ENCODE results near the gene CAPRIN1. TPM values are rescaled to one million over a fixed set of nuclear protein-coding genes. Genes with fewer than 3 reads are reported as not detected.

CAPRIN1 gene
- total and polyA plus RNA-seq, 2 experiments from 2014 or later, result 127 to 176 TPM

DNA sequence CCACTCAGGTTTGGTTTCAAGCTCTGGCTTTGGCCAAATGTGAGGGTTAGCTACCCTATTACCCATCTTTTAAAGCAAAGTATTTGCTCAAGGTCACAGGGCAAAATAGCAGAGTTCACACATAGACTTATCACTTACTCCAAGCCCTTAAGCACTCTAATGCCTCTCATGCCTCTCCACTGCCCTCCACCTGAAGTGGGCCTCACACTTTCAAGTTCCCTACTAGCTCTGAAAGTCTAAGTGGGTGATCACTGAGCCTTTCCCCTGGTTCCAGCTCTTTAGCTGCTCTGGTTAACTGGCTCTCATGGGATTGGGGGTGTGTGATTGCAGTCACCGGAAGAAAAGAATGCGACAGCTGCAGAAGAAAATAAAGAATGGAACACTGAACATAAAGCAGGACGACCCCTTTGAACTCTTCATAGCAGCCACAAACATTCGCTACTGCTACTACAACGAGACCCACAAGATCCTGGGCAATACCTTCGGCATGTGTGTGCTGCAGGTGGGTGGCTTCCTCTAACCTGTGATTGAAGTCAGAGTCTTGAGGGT, 60.3 kb downstream of the CAPRIN1 start:
- WGBS, 2 experiments (ENCODE audit: low coverage in 1 of 2, low lambda C conversion rate in 2 of 2, missing lambda C conversion rate in 2 of 2), result 93 to 98% methylated on average over 6 of the region's 6 CpGs
- DNase-seq, result no peak
- H3K9me2 ChIP-seq (ENCODE audit: insufficient read depth), result no peaks in the 10 kb centered on the region

DNA sequence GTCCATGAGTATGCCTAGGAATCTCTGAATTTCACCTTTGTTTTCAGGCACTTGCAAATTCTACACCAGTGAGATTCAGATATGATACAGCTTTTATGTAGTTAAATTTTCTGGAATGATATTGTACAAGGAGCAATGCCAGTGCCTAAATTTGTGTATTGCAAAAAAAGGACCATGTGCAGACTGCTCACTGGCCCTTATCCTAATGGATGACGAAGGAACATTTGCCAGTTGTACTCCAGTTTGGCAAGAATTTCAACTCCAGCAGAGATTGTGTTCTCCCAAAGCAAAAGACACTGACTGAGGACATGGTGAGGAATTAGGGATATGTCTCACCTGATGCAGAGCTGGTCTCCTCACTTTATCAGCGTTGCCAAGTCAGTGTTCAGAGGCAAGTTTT, 62.5 kb downstream of the CAPRIN1 start:
- no peak overlapping the region for H2AFZ ChIP-seq
- TF ChIP-seq EZH2 (IDR thresholded peaks at IDR 0.05; ENCODE audit: insufficient read depth, poor library complexity, severe bottlenecking), result no peak
- no peak for TF ChIP-seq EZH2phosphoT487 (IDR thresholded peaks at IDR 0.05; ENCODE audit: insufficient read depth, low read depth)
- H3K9me2 ChIP-seq (ENCODE audit: insufficient read depth), result no peaks in the 10 kb centered on the region
- no peak overlapping the region for H3K4me3 ChIP-seq
- WGBS, 2 experiments (ENCODE audit: low coverage in 1 of 2, low lambda C conversion rate in 2 of 2, missing lambda C conversion rate in 2 of 2), result 96 to 100% methylated on average over 2 of the region's 2 CpGs
- peaks cover 80% of the 10 kb centered on the region for H3K36me3 ChIP-seq (ENCODE audit: low read depth)
- DNase-seq, result no peak
- no peak overlapping the region for H3K27ac ChIP-seq
- H4K20me1 ChIP-seq (ENCODE audit: insufficient read depth), result no peaks in the 10 kb centered on the region
- no peaks in the 10 kb centered on the region for H3K27me3 ChIP-seq (replicated peaks; ENCODE audit: insufficient read depth)
- in situ Hi-C loops (cut with MboI), result no loop called here
- peaks cover 25% of the 10 kb centered on the region for H3K79me2 ChIP-seq (ENCODE audit: insufficient read depth)
- no peaks in the 10 kb centered on the region for H3K4me1 ChIP-seq (ENCODE audit: insufficient read depth)
- H3K9ac ChIP-seq, result no peak overlapping the region
- H3K4me2 ChIP-seq (ENCODE audit: unreplicated experiment), result no peak overlapping the region
- no peaks in the 10 kb centered on the region for H3F3A ChIP-seq (ENCODE audit: insufficient read depth)
- H3K9me3 ChIP-seq (ENCODE audit: low read depth), result no peaks in the 10 kb centered on the region

More for the DNA sequence above, 60.3 kb downstream of the CAPRIN1 start:
- Histone ChIP-seq H3K27me3 (replicated peaks; ENCODE audit: insufficient read depth) (no peaks in the 10 kb centered on the region), H3K4me1 (ENCODE audit: insufficient read depth) (0 out of 2 replicates have a peak, but pooled peaks cover 7% of the 10 kb centered on the region), H3K9ac (no peak overlapping the region), H3K4me3 (no peak overlapping the region), H3K27ac (no peak overlapping the region), H2AFZ (no peak overlapping the region), H4K20me1 (ENCODE audit: insufficient read depth) (no peaks in the 10 kb centered on the region), H3K4me2 (ENCODE audit: unreplicated experiment) (no peak overlapping the region), H3F3A (ENCODE audit: insufficient read depth) (no peaks in the 10 kb centered on the region), H3K9me3 (ENCODE audit: low read depth) (no peaks in the 10 kb centered on the region), H3K36me3 (ENCODE audit: low read depth) (peaks cover 64% of the 10 kb centered on the region), H3K79me2 (ENCODE audit: insufficient read depth) (peaks cover 47% of the 10 kb centered on the region)
- no peak for TF ChIP-seq EZH2 (IDR thresholded peaks at IDR 0.05; ENCODE audit: insufficient read depth, poor library complexity, severe bottlenecking)
- no peak for TF ChIP-seq EZH2phosphoT487 (IDR thresholded peaks at IDR 0.05; ENCODE audit: insufficient read depth, low read depth)
- in situ Hi-C loops (cut with MboI), result no loop called here

- DNase-seq, result no peak
- Histone ChIP-seq H3K4me2 (ENCODE audit: unreplicated experiment) (no peak overlapping the region), H3K27ac (no peak overlapping the region), H3F3A (ENCODE audit: insufficient read depth) (no peaks in the 10 kb centered on the region), H3K9me3 (ENCODE audit: low read depth) (no peaks in the 10 kb centered on the region), H4K20me1 (ENCODE audit: insufficient read depth) (no peaks in the 10 kb centered on the region), H3K9ac (no peak overlapping the region), H3K79me2 (ENCODE audit: insufficient read depth) (peaks cover 20% of the 10 kb centered on the region), H3K4me1 (ENCODE audit: insufficient read depth) (no peaks in the 10 kb centered on the region), H3K27me3 (replicated peaks; ENCODE audit: insufficient read depth) (no peaks in the 10 kb centered on the region), H3K36me3 (ENCODE audit: low read depth) (peaks cover 79% of the 10 kb centered on the region), H3K9me2 (ENCODE audit: insufficient read depth) (no peaks in the 10 kb centered on the region), H3K4me3 (no peak overlapping the region), H2AFZ (no peak overlapping the region)
- WGBS, 2 experiments (ENCODE audit: low coverage in 1 of 2, low lambda C conversion rate in 2 of 2, missing lambda C conversion rate in 2 of 2), result 97 to 98% methylated on average over 5 of the region's 5 CpGs
- in situ Hi-C loops (cut with MboI), result no loop called here
- TF ChIP-seq EZH2 (IDR thresholded peaks at IDR 0.05; ENCODE audit: insufficient read depth, poor library complexity, severe bottlenecking) (no peak), EZH2phosphoT487 (IDR thresholded peaks at IDR 0.05; ENCODE audit: insufficient read depth, low read depth) (no peak)
These were observed 62.9 kb downstream of the CAPRIN1 start for GRCh38 chr11:34114471-34114870.

GRCh38 chr11:34120651-34121050, 69.1 kb downstream of the CAPRIN1 start:
- Histone ChIP-seq H3K9me3 (ENCODE audit: low read depth) (no peaks in the 10 kb centered on the region), H2AFZ (no peak overlapping the region), H3K9me2 (ENCODE audit: insufficient read depth) (no peaks in the 10 kb centered on the region), H3K4me2 (ENCODE audit: unreplicated experiment) (no peak overlapping the region), H3K79me2 (ENCODE audit: insufficient read depth) (no peaks in the 10 kb centered on the region; the same call in 1 of the 2 replicates), H3F3A (ENCODE audit: insufficient read depth) (no peaks in the 10 kb centered on the region), H3K27me3 (replicated peaks; ENCODE audit: insufficient read depth) (no peaks in the 10 kb centered on the region), H3K9ac (no peak overlapping the region), H4K20me1 (ENCODE audit: insufficient read depth) (no peaks in the 10 kb centered on the region), H3K27ac (no peak overlapping the region), H3K36me3 (ENCODE audit: low read depth) (peaks cover 65% of the 10 kb centered on the region; the same call in 1 of the 2 replicates), H3K4me1 (ENCODE audit: insufficient read depth) (no peaks in the 10 kb centered on the region), H3K4me3 (no peak overlapping the region)
- WGBS, 2 experiments (ENCODE audit: low coverage in 1 of 2, low lambda C conversion rate in 2 of 2, missing lambda C conversion rate in 2 of 2), result 93 to 98% methylated on average over 4 of the region's 4 CpGs
- DNase-seq, result no peak
- in situ Hi-C loops (cut with MboI), result no loop called here
- TF ChIP-seq EZH2 (IDR thresholded peaks at IDR 0.05; ENCODE audit: insufficient read depth, poor library complexity, severe bottlenecking) (no peak), EZH2phosphoT487 (IDR thresholded peaks at IDR 0.05; ENCODE audit: insufficient read depth, low read depth) (no peak)
